K562 (cell line): ENCODE measurements around the gene HS3ST3B1. TPM values are rescaled to one million over a fixed set of nuclear protein-coding genes. Genes with fewer than 3 reads are reported as not detected.

Experiments
- ATF1 ChIP-seq, 2 experiments: fragments of 450-650 bp in 1 of 2; IDR thresholded peaks; 2 replicates each; pipeline ENCODE4 v1.6.1; 2016; ENCODE audit warnings: missing compliant biosample characterization in 1 of 2, missing genetic modification characterization in 1 of 2
- BCOR ChIP-seq: fragments of 450-650 bp; IDR thresholded peaks from 2 replicates; pipeline ENCODE4 v1.6.1; 2016
- CBX1 ChIP-seq: sonication (generic); IDR thresholded peaks from 2 replicates; pipeline ENCODE4 v1.6.1; 2016; ENCODE audit warnings: antibody characterized with exemption, low read depth, mild to moderate bottlenecking
- ELF4 ChIP-seq: fragments of 450-650 bp; formaldehyde crosslinking; IDR thresholded peaks from 2 replicates; pipeline ENCODE4 v1.4.0; 2022; ENCODE audit warnings: missing genetic modification characterization
- FOXA3 ChIP-seq, 2 experiments: fragments of 450-650 bp in 1 of 2; sonication (generic) in 1 of 2; formaldehyde crosslinking; IDR thresholded peaks in 1 of 2; conservative IDR thresholded peaks in 1 of 2; 2 replicates each; pipeline versions ENCODE4 v1.4.0 to v1.8.0; 2020 to 2022; ENCODE audit warnings: mild to moderate bottlenecking in 2 of 2, missing genetic modification reagents in 1 of 2
- HNRNPLL ChIP-seq: fragments of 200-400 bp; formaldehyde crosslinking; IDR thresholded peaks from 2 replicates; pipeline ENCODE4 v1.6.1; 2017; ENCODE audit warnings: low read length, low read depth, mild to moderate bottlenecking; ENCODE audit not compliant: poor library complexity, severe bottlenecking
- KLF16 ChIP-seq: IDR thresholded peaks from 2 replicates; pipeline ENCODE4 v1.6.1; 2016; ENCODE audit warnings: antibody characterized with exemption
- PCBP2 ChIP-seq: fragments of 200-400 bp; formaldehyde crosslinking; IDR thresholded peaks from 2 replicates; pipeline ENCODE4 v1.6.1; 2018; ENCODE audit warnings: low read length, low read depth, mild to moderate bottlenecking, moderate library complexity; ENCODE audit not compliant: poor library complexity, severe bottlenecking
- POLR2H ChIP-seq: IDR thresholded peaks from 2 replicates; pipeline ENCODE4 v1.6.1; 2016; ENCODE audit warnings: missing genetic modification characterization, low read depth, mild to moderate bottlenecking, control low read depth, missing compliant biosample characterization, moderate library complexity
- RBFOX2 ChIP-seq: fragments of 200-400 bp; formaldehyde crosslinking; IDR thresholded peaks from 2 replicates; pipeline ENCODE4 v1.6.1; 2017; ENCODE audit warnings: low read depth, mild to moderate bottlenecking, low read length, moderate library complexity
- SAFB ChIP-seq: fragments of 200-400 bp; formaldehyde crosslinking; IDR thresholded peaks from 2 replicates; pipeline ENCODE4 v1.6.1; 2017; ENCODE audit warnings: low read depth, low read length, borderline replicate concordance
- SP2 ChIP-seq: IDR thresholded peaks from 2 replicates; pipeline ENCODE4 v1.6.1; 2011; ENCODE audit warnings: mild to moderate bottlenecking, low read depth, low read length, moderate library complexity; ENCODE audit not compliant: poor library complexity, severe bottlenecking; ENCODE audit errors: extremely low read depth
- TAF1 ChIP-seq: IDR thresholded peaks from 2 replicates; pipeline ENCODE4 v1.6.1; 2011; ENCODE audit warnings: mild to moderate bottlenecking, low read length, moderate library complexity; ENCODE audit not compliant: insufficient read depth, control insufficient read depth, severe bottlenecking; ENCODE audit errors: extremely low read depth
- TBP ChIP-seq: optimal IDR thresholded peaks from 2 replicates; pipeline ENCODE3; 2011; ENCODE audit warnings: low read depth, low read length, improper control_type of control experiment
- ZFPM2 ChIP-seq: fragments of 250-450 bp; sonication (Bioruptor Pico); IDR thresholded peaks from 2 replicates; pipeline ENCODE4 v1.5.1; 2022; ENCODE audit warnings: mild to moderate bottlenecking
- ZNF263 ChIP-seq: sonication (generic); formaldehyde crosslinking; IDR thresholded peaks from 2 replicates; pipeline ENCODE4 v1.8.0; 2022; ENCODE audit warnings: mild to moderate bottlenecking, missing genetic modification reagents, borderline replicate concordance
- ZNF274 ChIP-seq: IDR thresholded peaks from 2 replicates; pipeline ENCODE4 v1.6.1; 2011; ENCODE audit warnings: low read depth, mild to moderate bottlenecking, low read length, moderate library complexity, borderline replicate concordance
- ZNF583 ChIP-seq: fragments of 250-450 bp; sonication (Bioruptor Pico); IDR thresholded peaks from 2 replicates; pipeline ENCODE4 v1.4.0; 2020
- polyA plus RNA-seq, 8 experiments: library from polyadenylated mRNA; depleted of rRNA in 4 of 8; stranded (reverse) in 5 of 8; unstranded in 3 of 8; fragments of >200 nt; fragmentation: Nextera tagmentation in 2 of 8; fragmentation: Illumina TruSeq in 1 of 8; extraction: Ambion mirVana in 2 of 8; extraction: Trizol in 1 of 8; gene quantifications; 2 replicates each; pipeline versions ENCODE4 v1.2.1 to v1.2.3, GENCODE V29; 2011 to 2014; ENCODE audit warnings: inconsistent platforms in 1 of 8, missing spikeins in 1 of 8
- total RNA-seq, 7 experiments: library from RNA; depleted of rRNA in 6 of 7; stranded (reverse); fragments of >200 nt in 6 of 7; fragmentation: Illumina TruSeq in 2 of 7; extraction: Trizol in 2 of 7; gene quantifications; 2 replicates each; pipeline versions ENCODE4 v1.2.1 to v1.2.3, GENCODE V29; 2011 to 2021; ENCODE audit warnings: low replicate concordance in 1 of 7
- TF ChIP-seq, protein P1 (sequence below), 2 experiments: IDR thresholded peaks; 2 replicates each; pipeline ENCODE4 v1.6.1; 2012; ENCODE audit warnings: improper control_type of control experiment in 2 of 2, low read depth in 2 of 2, low read length in 2 of 2, borderline replicate concordance in 1 of 2
- TF ChIP-seq, protein P2 (sequence below), 2 experiments: IDR thresholded peaks; 2 replicates each; pipeline ENCODE4 v1.6.1; 2011; ENCODE audit warnings: borderline replicate concordance in 1 of 2, control low read depth in 1 of 2, low read depth in 1 of 2, low read length in 1 of 2, mild to moderate bottlenecking in 1 of 2, mixed read lengths in 1 of 2, moderate library complexity in 1 of 2; ENCODE audit not compliant: insufficient read depth in 1 of 2, insufficient read length in 1 of 2, poor library complexity in 1 of 2, severe bottlenecking in 1 of 2; ENCODE audit errors: extremely low read depth in 1 of 2
- TF ChIP-seq, protein P3 (sequence below): fragments of 450-650 bp; IDR thresholded peaks from 2 replicates; pipeline ENCODE4 v1.6.1; 2016; ENCODE audit warnings: borderline replicate concordance

HS3ST3B1 gene
- total and polyA plus RNA-seq, 9 of the 15 experiments (the other 6 are each of a cell fraction or from before 2014, with no cell fraction given): 1.9 to 12.9 (median 3.7) TPM

DNA sequence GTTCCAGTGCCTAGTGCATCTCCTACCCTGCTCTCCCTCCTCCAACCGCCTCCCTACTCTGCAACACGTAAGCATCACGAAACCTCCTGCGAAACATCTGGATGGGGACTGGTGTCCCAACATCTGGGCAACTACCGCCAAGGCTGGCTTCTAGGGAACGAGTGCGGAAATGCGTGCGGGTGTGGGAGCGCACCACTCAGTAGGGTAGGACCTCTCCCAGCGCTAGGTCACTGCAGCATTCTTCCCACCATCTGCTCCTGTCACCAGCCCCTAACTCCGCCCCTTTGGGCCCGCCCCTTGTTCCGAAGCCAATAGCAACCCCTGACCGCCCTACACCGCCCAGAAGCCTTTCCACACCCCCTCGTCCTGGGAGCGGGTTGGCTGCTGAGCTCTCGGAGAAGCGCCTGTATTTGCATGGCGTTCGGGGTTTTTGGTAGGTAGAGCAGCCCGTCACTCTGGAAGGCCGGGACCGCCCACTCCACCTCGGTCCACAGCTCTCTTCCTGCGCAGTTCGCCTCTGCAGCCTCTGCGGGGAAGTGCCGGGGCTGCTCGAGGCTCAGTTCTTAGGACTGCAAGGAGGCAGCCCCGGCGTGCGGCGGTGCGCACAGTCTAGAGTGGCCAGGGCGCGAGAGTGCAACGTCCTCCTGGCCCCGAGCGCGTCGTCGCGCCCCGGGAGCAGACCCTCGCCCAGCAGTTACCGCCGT, at the start of gene HS3ST3B1 (continued):
- TF ChIP-seq, protein P1, sequence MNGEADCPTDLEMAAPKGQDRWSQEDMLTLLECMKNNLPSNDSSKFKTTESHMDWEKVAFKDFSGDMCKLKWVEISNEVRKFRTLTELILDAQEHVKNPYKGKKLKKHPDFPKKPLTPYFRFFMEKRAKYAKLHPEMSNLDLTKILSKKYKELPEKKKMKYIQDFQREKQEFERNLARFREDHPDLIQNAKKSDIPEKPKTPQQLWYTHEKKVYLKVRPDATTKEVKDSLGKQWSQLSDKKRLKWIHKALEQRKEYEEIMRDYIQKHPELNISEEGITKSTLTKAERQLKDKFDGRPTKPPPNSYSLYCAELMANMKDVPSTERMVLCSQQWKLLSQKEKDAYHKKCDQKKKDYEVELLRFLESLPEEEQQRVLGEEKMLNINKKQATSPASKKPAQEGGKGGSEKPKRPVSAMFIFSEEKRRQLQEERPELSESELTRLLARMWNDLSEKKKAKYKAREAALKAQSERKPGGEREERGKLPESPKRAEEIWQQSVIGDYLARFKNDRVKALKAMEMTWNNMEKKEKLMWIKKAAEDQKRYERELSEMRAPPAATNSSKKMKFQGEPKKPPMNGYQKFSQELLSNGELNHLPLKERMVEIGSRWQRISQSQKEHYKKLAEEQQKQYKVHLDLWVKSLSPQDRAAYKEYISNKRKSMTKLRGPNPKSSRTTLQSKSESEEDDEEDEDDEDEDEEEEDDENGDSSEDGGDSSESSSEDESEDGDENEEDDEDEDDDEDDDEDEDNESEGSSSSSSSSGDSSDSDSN (IDR thresholded peaks at IDR 0.05; ENCODE audit: borderline replicate concordance in 1 of 2, low read depth in 2 of 2, low read length in 2 of 2): peak in 1 of 2 experiments; percentile 69; a peak in 2 of 4 replicates
- TF ChIP-seq POLR2H (tag) (peak; percentile 43; the same call in 1 of the 2 replicates), ZNF274 (no peak), ZNF583 (CRISPR knock-in tag) (no peak), TBP (peak; percentile 84), FOXA3 (CRISPR knock-in tag; conservative IDR thresholded peaks at IDR 0.05 in 1 of 2, IDR thresholded peaks at IDR 0.05 in 1 of 2) (no peak), ATF1 (CRISPR knock-in tag; IDR thresholded peaks at IDR 0.05) (no peak), ATF1 (tag; IDR thresholded peaks at IDR 0.05) (peak; percentile 26; the same call in 1 of the 2 replicates), TAF1 (peak; percentile 93), RBFOX2 (peak; percentile 88), ZNF263 (CRISPR knock-in tag) (0 out of 2 replicates have a peak, but pooled peaks have one; percentile 67), HNRNPLL (peak; percentile 70), CBX1 (no peak), ZFPM2 (CRISPR knock-in tag) (no peak), SAFB (no peak), PCBP2 (no peak), BCOR (peak; percentile 13; the same call in 1 of the 2 replicates), SP2 (peak; percentile 63), ELF4 (CRISPR knock-in tag) (no peak), KLF16 (no peak)
- TF ChIP-seq, protein P2, sequence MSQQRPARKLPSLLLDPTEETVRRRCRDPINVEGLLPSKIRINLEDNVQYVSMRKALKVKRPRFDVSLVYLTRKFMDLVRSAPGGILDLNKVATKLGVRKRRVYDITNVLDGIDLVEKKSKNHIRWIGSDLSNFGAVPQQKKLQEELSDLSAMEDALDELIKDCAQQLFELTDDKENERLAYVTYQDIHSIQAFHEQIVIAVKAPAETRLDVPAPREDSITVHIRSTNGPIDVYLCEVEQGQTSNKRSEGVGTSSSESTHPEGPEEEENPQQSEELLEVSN (IDR thresholded peaks at IDR 0.05; ENCODE audit: borderline replicate concordance in 1 of 2, extremely low read depth in 1 of 2, insufficient read depth in 1 of 2, insufficient read length in 1 of 2, low read depth in 1 of 2, low read length in 1 of 2, poor library complexity in 1 of 2, severe bottlenecking in 1 of 2): peak; percentile 11 to 47
- TF ChIP-seq, protein P3, sequence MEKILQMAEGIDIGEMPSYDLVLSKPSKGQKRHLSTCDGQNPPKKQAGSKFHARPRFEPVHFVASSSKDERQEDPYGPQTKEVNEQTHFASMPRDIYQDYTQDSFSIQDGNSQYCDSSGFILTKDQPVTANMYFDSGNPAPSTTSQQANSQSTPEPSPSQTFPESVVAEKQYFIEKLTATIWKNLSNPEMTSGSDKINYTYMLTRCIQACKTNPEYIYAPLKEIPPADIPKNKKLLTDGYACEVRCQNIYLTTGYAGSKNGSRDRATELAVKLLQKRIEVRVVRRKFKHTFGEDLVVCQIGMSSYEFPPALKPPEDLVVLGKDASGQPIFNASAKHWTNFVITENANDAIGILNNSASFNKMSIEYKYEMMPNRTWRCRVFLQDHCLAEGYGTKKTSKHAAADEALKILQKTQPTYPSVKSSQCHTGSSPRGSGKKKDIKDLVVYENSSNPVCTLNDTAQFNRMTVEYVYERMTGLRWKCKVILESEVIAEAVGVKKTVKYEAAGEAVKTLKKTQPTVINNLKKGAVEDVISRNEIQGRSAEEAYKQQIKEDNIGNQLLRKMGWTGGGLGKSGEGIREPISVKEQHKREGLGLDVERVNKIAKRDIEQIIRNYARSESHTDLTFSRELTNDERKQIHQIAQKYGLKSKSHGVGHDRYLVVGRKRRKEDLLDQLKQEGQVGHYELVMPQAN: peak; percentile 46; the same call in 1 of the 2 replicates
